ENCODE results near the gene KLHDC10.

DNA sequence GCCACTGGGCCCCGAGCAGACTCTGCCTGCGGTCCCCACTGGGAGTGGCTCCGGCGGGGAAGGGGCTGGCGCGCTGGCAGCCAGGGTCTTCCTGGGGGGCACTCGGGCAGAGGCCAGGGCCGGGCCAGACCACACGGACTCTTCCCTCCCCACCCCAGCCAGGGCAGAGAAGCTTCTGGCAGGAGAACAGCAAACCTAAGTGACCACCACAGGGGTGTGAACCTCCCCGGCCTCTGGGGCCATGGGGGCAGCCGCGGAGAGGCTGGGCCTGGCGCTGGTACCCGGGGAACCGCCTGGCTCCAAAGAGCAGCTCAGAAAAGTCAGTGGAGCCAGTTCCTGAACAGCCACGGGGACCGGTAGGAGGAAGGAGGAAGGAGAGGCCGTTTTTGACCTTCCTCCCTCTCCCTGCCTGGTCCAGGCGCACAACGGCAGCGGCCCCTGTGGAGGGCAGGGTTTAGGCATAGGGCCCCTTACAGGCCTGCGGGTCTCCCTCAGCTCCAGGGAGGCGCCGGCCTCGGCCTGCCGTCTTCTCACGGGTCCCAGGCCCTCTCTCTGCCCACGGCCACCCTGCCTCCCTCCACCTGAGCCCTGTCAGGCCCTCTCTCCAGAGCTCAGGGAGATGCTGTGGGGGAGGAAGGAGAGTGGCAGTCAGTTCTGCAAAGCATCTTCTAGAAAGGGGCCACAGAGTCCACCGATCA is 83.0 kb downstream of the KLHDC10 start:
- TF ChIP-seq, protein P1, sequence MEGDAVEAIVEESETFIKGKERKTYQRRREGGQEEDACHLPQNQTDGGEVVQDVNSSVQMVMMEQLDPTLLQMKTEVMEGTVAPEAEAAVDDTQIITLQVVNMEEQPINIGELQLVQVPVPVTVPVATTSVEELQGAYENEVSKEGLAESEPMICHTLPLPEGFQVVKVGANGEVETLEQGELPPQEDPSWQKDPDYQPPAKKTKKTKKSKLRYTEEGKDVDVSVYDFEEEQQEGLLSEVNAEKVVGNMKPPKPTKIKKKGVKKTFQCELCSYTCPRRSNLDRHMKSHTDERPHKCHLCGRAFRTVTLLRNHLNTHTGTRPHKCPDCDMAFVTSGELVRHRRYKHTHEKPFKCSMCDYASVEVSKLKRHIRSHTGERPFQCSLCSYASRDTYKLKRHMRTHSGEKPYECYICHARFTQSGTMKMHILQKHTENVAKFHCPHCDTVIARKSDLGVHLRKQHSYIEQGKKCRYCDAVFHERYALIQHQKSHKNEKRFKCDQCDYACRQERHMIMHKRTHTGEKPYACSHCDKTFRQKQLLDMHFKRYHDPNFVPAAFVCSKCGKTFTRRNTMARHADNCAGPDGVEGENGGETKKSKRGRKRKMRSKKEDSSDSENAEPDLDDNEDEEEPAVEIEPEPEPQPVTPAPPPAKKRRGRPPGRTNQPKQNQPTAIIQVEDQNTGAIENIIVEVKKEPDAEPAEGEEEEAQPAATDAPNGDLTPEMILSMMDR (IDR thresholded peaks at IDR 0.05): no peak
- TF ChIP-seq POLR2A (IDR thresholded peaks at IDR 0.05): no peak
- no peak for TF ChIP-seq EP300 (IDR thresholded peaks at IDR 0.05)
- no peak for TF ChIP-seq POLR2AphosphoS5 (IDR thresholded peaks at IDR 0.05)
